ENCODE data around the gene TRABD2B.

The TRABD2B gene

DNA sequence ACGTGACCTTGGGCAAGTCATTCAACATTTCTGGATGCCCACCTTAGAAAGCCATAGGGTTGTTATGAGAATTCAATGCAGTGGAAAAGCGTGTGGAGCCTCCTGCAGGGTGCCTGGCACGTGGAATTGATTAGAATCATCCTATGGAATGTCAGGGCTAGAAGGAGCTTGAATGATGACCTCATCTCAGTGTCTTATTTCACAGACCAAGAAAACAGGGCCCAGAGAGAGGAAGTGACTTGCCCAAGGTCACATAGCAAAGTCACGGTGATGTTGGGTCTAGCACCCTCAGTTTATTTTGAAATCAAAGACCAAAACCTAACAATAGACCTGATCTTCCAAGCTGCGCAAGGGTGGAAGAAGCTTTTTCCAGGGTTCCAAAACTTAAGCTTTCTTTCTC, 6.0 kb downstream of the TRABD2B start:
- DNase-seq: no peak

DNA sequence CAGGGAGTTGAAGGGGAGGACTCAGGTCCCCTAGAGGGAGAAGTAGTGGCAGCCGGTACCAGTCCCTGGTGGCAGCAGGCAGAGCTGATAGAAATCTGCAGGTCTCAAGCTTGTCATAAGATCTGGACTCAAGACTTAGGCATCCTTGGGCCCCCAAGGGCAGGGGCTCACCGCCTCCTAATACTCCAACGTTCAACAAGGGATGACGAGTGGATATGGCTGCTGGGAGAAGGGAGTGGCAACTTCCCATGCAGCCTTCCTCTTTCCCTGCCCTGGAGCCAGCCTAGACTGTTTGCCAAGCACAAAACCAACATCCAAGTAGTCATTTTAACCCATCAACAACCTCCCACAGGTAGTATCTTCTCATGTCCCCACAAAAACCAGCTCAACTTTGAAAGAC, 6.9 kb downstream of the TRABD2B start:
- DNase-seq: no peak

DNA sequence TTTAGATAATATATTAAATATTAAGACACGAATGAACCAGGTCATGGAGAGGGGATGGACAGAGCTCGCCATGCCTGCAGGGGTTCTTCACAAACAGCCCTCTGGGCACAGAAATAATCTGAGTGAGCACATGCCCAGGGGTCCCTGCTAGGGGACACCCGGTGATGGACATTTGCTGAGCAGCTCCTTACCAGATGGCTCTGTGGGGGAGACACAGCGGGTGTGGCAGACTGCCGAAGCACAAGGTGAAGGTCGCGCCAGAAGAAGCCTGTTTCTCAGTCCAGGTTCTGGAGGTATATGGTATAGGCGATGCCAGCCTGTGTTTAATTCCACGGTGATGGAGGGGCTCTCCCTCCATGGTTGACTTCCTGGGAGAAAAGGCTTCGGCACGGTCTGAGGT, 9.6 kb downstream of the TRABD2B start:
- DNase-seq: no peak

DNA sequence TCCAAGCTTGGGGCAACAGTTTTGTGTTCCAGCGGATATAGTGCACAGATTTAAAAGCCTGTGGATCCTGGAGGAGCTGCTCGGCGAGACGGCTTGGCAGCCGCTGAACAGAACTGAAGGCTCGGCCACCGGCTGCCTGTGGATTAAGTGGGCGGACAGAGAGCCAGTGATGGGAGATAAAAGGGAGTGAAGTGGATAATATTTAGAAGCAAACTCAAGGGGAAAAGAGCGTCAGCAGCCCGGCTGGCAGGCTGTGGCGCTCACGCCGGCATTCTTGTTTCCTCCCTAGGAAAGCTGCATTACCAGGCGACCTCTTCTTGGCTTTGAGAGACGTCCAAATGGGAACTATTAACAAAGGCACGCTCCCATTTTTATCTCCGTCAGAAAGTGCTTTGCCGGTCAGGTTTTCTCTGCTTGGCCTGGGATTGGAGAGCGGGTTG, 10.4 kb downstream of the TRABD2B start:
- no peak for DNase-seq

DNA sequence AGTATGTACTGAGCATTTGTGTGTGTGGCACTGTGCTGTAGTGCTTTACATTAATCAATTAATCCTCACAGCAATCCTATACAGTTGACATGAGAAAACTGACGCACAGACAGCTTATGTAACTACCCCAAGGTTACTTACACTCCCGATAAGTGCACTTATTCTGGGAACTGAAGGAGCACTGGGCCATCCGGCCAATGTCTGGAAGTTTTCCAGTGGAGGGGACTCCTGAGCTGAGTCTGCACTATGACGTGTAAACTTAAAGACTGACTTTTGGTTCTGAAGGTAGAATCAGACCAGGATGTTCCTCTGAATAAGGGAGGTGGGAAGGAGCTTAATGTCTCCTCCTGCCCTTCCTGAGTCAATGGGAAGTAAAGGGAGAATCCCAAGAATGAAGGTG, 12.2 kb downstream of the TRABD2B start:
- DNase-seq: no peak

DNA sequence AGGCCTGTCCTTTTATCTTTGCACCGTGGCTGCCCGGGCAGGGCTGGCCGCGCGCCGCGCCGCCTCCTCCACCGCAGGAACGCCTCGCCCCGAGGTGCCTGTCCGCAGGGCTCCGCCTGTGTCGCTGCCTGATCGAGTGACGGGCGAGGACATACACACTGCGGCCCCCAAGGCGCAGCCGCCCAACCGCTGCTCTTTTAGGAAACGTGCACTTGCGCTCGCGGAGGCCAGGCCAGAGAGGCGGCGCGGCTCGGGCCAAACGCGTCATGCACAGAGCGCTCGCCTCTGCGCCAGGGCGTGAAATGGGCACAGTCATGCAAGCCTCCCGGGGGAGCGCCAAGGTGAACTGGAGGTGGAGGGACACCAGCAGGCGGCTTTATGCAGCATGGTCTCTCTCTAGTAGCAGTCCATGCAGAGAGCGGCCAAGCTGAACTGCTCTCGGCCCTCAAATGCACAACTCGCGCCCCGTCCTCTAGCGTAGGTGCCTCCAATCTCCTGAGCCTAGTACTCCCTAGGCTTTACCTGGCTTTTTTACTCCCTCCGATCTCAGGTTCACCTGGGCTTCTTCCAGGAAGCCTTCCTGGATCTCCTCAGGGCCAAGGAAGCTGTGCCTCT, 12.9 kb downstream of the TRABD2B start:
- no peak for DNase-seq

DNA sequence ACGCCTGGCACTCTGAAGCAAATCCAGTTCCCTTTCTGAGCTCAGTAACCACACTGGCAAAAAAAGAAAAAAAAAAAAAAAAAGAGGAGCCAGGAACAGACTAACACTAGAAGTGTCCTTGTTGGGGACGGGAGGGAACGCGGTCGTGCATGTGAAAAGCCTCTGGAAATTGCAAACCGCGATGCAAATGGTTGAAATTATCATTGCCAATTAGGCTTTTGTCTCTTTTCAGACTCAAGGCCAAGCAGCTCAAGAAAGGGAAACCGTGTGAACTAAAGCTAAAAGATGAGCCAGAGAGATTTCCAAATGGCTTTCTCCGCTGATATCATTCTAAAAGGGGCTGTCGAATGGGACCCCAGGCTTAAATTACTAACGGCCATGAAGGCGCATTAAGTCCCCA, 13.5 kb downstream of the TRABD2B start:
- no peak for DNase-seq

DNA sequence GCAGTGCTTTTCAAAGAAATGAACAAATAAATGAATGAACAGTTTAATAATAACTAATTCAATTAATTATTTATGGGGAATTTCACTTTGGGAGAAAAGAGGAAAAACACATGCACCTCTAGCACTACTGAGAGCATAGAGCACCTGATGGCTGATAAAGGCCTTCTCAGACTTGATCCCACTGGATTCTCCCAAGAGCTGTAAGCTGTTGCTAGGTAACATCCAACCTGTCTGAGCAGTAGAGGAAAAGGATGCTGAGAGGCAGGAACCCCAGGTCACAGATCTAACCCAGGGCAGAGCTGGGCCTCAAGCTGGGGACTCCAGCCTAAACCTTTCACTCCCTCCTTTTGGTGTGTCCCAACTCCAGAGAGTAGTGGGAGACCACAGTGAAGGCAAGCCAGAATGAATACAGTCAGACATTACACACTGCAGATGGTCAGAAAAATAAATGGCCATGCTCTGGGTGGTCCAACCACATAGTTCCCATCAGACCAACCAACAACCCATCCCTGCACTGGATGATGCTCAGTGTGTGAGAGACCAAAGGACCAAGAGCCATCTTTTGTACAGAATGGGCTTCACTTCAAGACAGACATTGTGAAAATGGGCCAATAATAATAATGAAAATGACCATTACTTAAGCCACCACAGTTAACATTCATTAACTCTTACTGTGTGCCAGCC, 15.4 kb downstream of the TRABD2B start:
- no peak for DNase-seq

DNA sequence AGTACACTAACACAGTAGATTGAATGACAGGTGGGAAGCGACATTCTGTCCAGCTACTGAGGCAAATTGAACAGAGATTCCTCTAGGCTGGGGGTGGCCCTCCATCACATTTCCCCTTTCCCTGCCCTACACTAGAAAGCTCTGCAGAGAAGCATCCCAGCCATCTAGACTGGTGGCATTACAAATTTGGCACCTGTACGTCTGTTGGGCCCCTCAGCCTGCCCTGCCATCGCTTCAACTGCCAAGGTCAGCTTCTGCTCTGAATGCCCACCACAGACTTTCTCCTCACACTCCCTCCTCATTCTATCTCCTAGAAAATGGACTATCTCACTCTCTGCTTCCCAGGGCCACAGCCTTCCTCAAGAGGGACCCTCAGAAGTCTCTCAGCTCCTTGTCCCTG, 16.7 kb downstream of the TRABD2B start:
- no peak for DNase-seq

DNA sequence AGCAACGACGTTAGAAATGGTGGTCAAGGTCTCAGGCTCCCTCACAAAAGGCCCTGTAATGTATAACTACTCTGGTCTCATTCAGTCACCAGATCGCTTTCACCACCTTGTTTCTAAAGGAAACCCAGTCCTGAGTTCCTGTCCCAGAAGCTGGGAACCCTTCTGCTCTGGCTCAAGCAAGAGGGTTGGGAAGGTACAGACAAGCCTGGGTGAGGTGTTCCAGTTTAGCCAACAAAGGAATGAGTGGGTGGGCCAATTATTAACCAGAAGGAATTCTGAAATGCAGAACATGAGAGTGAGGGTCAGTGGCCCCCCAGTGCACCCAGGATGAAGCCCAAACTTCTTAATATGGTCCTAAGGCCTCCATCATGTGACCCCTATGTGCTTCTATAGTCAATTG, 17.5 kb downstream of the TRABD2B start:
- no peak for DNase-seq

DNA sequence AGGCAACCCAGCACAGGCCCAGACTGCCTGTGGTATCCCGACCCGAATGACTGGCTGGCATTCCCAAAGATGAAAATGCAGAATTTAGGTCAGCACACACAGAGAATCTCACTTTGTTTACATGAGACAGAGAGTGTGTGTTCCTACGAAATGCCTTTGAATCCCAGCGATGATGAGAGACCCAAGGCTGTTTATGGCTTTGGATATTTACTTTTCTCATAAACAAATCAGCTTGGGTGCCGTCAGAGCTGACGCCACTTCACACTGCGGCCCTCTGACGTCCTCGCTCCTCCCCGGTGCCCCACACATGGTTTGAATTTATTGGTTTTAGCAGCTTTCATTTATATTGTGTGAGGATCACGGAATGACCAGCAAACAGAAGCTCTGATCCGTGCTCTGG, 18.7 kb downstream of the TRABD2B start:
- no peak for DNase-seq

DNA sequence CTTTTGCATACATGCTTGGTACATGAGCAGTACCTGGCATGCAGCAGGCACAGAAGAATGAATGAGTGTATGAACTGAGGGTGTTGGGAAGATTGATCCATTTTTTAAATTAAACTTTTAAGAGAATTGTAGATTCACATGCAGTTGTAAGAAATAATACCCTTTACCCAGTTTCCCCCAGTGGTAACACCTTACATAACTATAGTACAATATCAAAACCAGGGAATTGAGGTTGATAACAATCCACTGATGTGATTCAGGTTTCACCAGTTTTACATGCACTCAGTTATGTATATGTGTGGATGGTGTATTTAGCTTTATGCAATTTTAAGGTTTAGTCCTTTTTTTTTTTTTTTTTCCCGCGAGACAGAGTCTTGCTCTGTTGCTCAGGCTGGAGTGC, 20.5 kb downstream of the TRABD2B start:
- no peak for DNase-seq

DNA sequence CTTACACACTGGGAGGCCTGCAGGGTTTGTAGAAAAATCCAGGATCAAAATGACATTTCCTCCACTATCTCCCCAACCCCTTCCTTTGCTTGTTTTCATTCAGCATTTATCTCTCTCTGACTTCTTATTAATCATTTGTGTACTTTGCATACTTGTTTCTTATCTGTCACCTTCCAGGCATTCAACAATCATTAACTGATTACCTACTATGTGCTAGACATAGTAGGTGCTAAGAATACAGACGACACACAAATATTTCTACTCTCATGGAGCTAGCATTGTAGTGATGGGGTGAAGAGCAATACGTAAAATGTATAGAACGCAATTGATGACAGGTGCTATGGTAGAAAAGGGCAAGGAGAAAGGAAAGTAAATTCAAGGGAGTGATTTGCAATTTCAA, 20.9 kb downstream of the TRABD2B start:
- no peak for DNase-seq

DNA sequence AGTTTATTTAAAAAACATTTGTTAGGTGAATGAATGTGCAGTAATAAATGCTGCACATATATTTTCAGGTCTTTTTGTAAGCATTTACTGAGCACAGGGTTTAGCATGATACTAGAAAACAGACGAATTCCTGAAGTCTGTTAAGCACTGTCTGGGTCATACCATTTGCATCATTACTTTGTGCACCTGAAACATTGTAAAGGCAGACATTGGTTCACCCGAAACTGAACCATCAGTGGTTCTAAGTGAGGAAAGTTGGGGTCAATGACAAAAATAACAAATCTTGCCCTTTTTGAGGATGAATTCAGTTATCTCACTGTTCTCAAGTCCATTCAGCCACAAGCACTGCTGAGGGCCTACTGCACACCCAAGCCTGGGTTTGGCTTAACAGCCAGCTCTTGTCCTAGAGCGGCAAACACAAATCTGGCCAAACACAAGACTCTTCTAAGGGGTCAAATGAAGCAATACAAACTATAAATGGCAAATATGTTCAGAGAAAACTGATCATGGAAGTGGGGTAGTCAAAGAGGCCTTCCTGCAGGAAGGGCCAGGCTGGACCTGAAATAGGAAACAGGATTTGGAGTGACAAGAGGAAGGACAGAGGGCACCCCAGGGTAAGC, 21.8 kb downstream of the TRABD2B start:
- DNase-seq: no peak

DNA sequence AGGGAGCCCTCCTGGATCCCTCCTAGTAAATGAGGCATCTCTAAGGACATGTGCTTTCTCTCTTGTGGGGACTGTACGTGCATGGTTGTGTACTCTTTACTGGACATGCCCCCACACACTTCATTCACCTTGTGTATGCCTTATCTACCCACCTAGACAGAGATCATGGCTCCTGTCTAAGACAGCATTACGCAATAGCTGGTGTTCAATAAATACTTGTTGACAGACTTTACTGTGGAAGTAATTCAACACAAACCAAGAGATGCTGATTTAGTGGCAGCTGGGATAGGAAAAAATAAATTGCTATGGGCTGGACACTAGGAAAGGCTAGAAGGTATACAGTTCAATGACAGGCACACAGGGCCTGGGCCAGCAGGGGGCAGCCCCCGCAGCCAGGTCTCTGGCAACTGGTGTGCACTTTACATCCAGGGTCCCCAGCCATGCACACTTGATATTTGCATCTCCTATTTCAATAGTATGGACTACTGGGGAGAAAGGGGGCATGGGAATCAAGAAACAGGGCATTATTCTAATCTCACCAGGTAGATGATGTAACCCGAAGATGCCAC, 24.2 kb downstream of the TRABD2B start:
- no peak for DNase-seq

DNA sequence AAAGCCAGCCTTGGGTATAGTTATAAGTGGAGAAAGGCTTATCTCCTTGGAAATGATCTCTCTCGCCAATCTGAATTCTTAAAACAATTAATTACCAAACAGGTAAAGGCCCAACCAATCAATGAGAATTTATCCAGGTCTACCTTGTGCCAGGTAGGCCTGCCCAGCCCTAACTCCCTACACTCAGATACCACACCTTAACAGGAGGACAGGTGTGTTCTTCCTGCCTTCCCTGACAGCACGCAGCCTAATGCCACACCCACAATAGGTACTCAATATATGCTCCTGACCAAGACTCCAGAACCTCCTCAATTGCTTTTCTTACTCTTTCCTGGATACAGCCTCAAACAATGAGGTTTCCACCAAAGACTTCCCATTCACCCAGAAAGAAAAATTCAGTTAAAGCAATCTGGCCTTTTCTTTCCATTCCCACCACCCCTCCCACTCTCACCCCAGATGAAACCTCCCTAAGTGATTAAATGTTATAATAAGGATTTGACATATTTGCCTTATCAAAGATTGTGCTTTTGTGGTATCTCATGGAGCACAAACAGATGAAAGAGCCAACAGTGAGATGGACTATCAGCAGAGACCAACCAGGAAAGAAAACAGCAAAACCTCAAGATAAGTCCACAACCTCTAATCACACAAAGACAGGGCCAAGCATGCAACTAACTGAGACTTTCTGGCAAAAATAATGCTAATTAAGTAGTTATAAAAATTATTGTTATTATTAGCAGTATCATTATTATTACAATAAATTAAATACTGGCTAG, 25.6 kb downstream of the TRABD2B start:
- DNase-seq: no peak

DNA sequence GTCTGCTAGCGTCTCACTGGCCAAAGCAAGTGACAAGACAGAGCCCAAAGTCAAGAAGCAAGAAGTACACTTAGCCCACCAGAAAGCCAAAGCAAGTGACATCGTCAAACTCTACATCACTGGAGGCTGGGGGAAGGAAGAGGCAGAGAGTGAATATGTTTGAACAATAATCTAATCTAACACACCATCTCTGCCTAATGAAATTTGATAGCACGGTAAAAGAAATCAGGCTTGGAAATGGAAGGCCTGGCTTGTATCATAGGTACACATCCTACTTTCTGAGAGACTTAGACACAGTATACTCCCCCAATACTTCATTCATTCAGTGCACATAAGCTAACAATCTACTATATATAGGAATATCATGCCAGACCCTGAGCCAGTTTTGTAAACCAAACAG, 26.3 kb downstream of the TRABD2B start:
- DNase-seq: no peak

DNA sequence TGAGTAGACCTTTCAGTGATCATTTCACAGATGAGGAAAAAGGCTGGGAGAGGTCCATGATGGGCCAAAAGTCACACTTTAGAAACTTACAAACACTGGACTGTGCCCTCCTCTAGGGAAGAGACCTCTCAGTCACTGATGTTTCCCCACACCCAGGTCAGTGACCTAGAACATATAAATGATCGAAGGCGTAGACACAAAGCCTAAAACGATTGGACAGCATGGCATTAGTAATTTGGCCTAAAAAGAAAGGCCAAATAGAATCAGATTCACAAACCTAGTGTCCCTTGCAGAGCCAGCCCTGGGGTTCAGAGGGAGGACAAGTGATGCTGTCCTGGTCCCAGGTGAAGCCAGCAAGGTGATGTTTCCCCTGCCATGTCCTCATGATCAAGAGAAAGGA, 27.7 kb downstream of the TRABD2B start:
- no peak for DNase-seq

DNA sequence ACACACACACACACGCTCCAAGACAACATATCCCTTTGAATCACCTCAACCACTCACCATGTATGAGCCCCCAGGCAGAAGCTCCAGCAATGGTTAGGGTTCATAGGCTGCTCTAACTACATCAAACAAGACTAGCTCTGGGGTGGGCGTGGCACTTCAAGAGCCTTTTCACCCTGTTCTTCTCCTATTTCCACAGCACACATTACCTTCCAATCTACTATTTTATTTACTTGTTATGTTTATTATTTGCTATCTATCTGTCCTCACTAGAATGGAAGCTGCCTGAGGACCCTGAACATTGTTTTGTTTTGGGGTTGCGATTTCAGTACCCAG, 28.7 kb downstream of the TRABD2B start:
- no peak for DNase-seq

DNA sequence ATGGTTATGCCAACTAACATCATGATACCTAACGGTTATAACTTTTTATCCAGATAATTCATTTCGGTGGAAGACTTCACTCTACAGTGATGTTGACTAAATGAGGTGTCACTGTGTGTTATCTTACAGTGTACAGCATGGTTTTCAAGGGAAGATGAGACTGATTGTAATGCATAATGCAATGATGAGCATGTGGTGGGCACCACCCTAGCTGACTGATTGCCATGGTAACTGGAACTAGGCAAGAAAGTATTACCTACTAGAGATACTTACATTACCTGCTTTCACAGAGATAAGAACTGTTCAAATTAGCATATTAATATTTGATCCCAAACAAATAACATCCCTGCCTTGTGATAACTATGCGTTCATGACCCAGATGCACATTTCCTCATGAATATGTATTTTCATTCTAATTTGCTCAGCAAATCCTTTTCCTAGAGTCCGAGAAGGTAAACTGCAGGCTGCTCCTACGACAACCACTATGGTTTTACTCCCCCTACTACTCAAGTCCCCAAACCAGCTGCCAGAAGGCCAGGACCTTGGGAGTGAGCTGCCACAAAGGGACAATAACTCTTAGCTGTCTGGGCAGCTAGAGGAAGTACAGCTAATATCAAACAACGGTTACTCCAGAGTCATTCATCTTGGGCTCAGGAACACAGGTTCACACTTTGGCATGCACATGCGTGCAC, 29.2 kb downstream of the TRABD2B start:
- DNase-seq: no peak

DNA sequence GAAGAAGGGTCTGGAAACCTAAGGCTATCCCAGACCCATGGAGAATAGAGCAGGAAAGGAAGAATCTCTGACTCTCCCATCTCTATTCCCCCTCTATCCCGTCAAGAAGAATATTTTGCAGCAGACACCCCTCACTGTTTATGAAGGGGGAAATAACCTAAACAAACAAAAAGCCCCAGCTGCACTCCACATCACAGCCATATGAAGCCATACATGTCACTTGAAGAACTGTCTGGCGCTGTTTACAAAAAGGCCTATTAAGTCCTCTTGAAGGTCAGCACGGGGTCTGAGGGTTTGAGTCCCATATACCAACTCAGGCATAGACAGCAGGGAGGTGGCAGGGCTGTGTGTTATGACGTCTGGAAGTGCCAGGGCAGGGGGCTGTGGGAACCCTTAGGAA, 31.4 kb downstream of the TRABD2B start:
- no peak for DNase-seq

DNA sequence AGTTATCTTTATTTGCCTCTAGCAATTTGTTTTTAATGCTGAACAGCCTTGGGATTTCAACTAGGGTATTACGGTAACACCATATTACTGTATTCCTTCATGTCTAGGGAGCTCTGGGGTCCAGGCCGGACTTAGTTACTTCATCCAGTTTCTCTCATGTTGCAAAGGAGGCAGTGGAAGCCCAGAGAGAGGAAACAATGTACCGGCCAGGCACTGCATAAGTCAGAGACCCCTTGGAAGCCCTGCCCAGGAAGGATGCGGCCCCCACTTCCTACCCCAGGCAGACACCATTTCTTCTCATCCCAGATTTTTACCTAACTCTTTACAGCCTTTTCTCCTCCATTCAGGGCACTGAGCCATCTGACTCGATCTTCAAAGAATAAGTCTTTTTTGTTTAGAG, 32.5 kb downstream of the TRABD2B start:
- no peak for DNase-seq

Measured in activated CD8-positive, alpha-beta memory T cell treated with anti-CD3 and anti-CD28 coated beads, Interleukin-2, amount 50 U/mL, for 4 hours (primary cell).